ENCODE results near the gene BDNF.

The BDNF gene

GRCh38 chr11:27720277-27720830, 20.1 kb upstream of the BDNF start:
- Histone ChIP-seq H3K79me2 (ENCODE audit: control insufficient read depth, insufficient read depth, low read length, unreplicated experiment) (no peaks in the 10 kb centered on the region), H3K4me1 (ENCODE audit: control insufficient read depth, insufficient read depth, low read length, unreplicated experiment) (peaks cover 9% of the 10 kb centered on the region), H3K36me3 (ENCODE audit: insufficient read depth, low read length) (no peaks in the 10 kb centered on the region), H3K27ac (ENCODE audit: low read depth, low read length) (no peak overlapping the region), H2AFZ (ENCODE audit: low read length, unreplicated experiment) (no peak overlapping the region), H3K4me3 (ENCODE audit: low read depth, low read length) (peak overlapping the region; percentile 43; the same call in 1 of the 2 replicates), H3K27me3 (ENCODE audit: insufficient read depth, low read length) (peaks cover 50% of the 10 kb centered on the region)

GRCh38 chr11:27719546-27719925, 19.3 kb upstream of the BDNF start:
- no peaks in the 10 kb centered on the region for H3K36me3 ChIP-seq (ENCODE audit: insufficient read depth, low read length)
- peak overlapping the region; percentile 85 for H3K4me3 ChIP-seq (ENCODE audit: low read depth, low read length)
- peaks cover 42% of the 10 kb centered on the region for H3K27me3 ChIP-seq (ENCODE audit: insufficient read depth, low read length)
- peaks cover 9% of the 10 kb centered on the region for H3K4me1 ChIP-seq (ENCODE audit: control insufficient read depth, insufficient read depth, low read length, unreplicated experiment)
- no peaks in the 10 kb centered on the region for H3K79me2 ChIP-seq (ENCODE audit: control insufficient read depth, insufficient read depth, low read length, unreplicated experiment)
- no peak overlapping the region for H3K27ac ChIP-seq (ENCODE audit: low read depth, low read length)
- peak overlapping the region; percentile 98 for H2AFZ ChIP-seq (ENCODE audit: low read length, unreplicated experiment)

- Histone ChIP-seq H3K27me3 (ENCODE audit: insufficient read depth, low read length) (peaks cover 37% of the 10 kb centered on the region), H2AFZ (ENCODE audit: low read length, unreplicated experiment) (peak overlapping the region; percentile 98), H3K79me2 (ENCODE audit: control insufficient read depth, insufficient read depth, low read length, unreplicated experiment) (no peaks in the 10 kb centered on the region), H3K4me3 (ENCODE audit: low read depth, low read length) (peak overlapping the region; percentile 85), H3K36me3 (ENCODE audit: insufficient read depth, low read length) (no peaks in the 10 kb centered on the region), H3K4me1 (ENCODE audit: control insufficient read depth, insufficient read depth, low read length, unreplicated experiment) (peaks cover 9% of the 10 kb centered on the region), H3K27ac (ENCODE audit: low read depth, low read length) (peak overlapping the region; percentile 66)
Observed at GRCh38 chr11:27718863-27719545, 18.7 kb upstream of the BDNF start.

GRCh38 chr11:27718346-27718862, 18.1 kb upstream of the BDNF start:
- Histone ChIP-seq H3K27ac (ENCODE audit: low read depth, low read length) (peak overlapping the region; percentile 66), H3K27me3 (ENCODE audit: insufficient read depth, low read length) (peaks cover 31% of the 10 kb centered on the region), H3K36me3 (ENCODE audit: insufficient read depth, low read length) (no peaks in the 10 kb centered on the region), H3K79me2 (ENCODE audit: control insufficient read depth, insufficient read depth, low read length, unreplicated experiment) (no peaks in the 10 kb centered on the region), H2AFZ (ENCODE audit: low read length, unreplicated experiment) (peak overlapping the region; percentile 98), H3K4me1 (ENCODE audit: control insufficient read depth, insufficient read depth, low read length, unreplicated experiment) (peaks cover 9% of the 10 kb centered on the region), H3K4me3 (ENCODE audit: low read depth, low read length) (peak overlapping the region; percentile 85)

- Histone ChIP-seq H3K79me2 (ENCODE audit: control insufficient read depth, insufficient read depth, low read length, unreplicated experiment) (no peaks in the 10 kb centered on the region), H3K4me3 (ENCODE audit: low read depth, low read length) (peak overlapping the region; percentile 85), H2AFZ (ENCODE audit: low read length, unreplicated experiment) (peak overlapping the region; percentile 93), H3K4me1 (ENCODE audit: control insufficient read depth, insufficient read depth, low read length, unreplicated experiment) (peaks cover 9% of the 10 kb centered on the region), H3K27me3 (ENCODE audit: insufficient read depth, low read length) (peaks cover 25% of the 10 kb centered on the region), H3K27ac (ENCODE audit: low read depth, low read length) (peak overlapping the region; percentile 52; the same call in 1 of the 2 replicates), H3K36me3 (ENCODE audit: insufficient read depth, low read length) (no peaks in the 10 kb centered on the region)
Observed at GRCh38 chr11:27717801-27718229, 17.6 kb upstream of the BDNF start.

GRCh38 chr11:27717377-27717776, 17.1 kb upstream of the BDNF start:
- peak overlapping the region; percentile 85 for H3K4me3 ChIP-seq (ENCODE audit: low read depth, low read length)
- peaks cover 9% of the 10 kb centered on the region for H3K4me1 ChIP-seq (ENCODE audit: control insufficient read depth, insufficient read depth, low read length, unreplicated experiment)
- peak overlapping the region; percentile 52; the same call in 1 of the 2 replicates for H3K27ac ChIP-seq (ENCODE audit: low read depth, low read length)
- H2AFZ ChIP-seq (ENCODE audit: low read length, unreplicated experiment), result no peak overlapping the region
- H3K36me3 ChIP-seq (ENCODE audit: insufficient read depth, low read length), result no peaks in the 10 kb centered on the region
- H3K27me3 ChIP-seq (ENCODE audit: insufficient read depth, low read length), result peaks cover 25% of the 10 kb centered on the region
- H3K79me2 ChIP-seq (ENCODE audit: control insufficient read depth, insufficient read depth, low read length, unreplicated experiment), result no peaks in the 10 kb centered on the region

GRCh38 chr11:27716835-27717234, 16.6 kb upstream of the BDNF start:
- Histone ChIP-seq H3K36me3 (ENCODE audit: insufficient read depth, low read length) (no peaks in the 10 kb centered on the region), H3K79me2 (ENCODE audit: control insufficient read depth, insufficient read depth, low read length, unreplicated experiment) (no peaks in the 10 kb centered on the region), H3K27me3 (ENCODE audit: insufficient read depth, low read length) (peaks cover 22% of the 10 kb centered on the region), H2AFZ (ENCODE audit: low read length, unreplicated experiment) (no peak overlapping the region), H3K27ac (ENCODE audit: low read depth, low read length) (no peak overlapping the region), H3K4me1 (ENCODE audit: control insufficient read depth, insufficient read depth, low read length, unreplicated experiment) (peaks cover 9% of the 10 kb centered on the region), H3K4me3 (ENCODE audit: low read depth, low read length) (no peak overlapping the region)

- Histone ChIP-seq H3K4me1 (ENCODE audit: control insufficient read depth, insufficient read depth, low read length, unreplicated experiment) (peaks cover 4% of the 10 kb centered on the region), H3K4me3 (ENCODE audit: low read depth, low read length) (no peak overlapping the region), H2AFZ (ENCODE audit: low read length, unreplicated experiment) (no peak overlapping the region), H3K79me2 (ENCODE audit: control insufficient read depth, insufficient read depth, low read length, unreplicated experiment) (no peaks in the 10 kb centered on the region), H3K36me3 (ENCODE audit: insufficient read depth, low read length) (no peaks in the 10 kb centered on the region), H3K27ac (ENCODE audit: low read depth, low read length) (no peak overlapping the region), H3K27me3 (ENCODE audit: insufficient read depth, low read length) (peaks cover 15% of the 10 kb centered on the region)
Observed at GRCh38 chr11:27716216-27716615, 16.0 kb upstream of the BDNF start.

GRCh38 chr11:27711725-27712124, 11.5 kb upstream of the BDNF start:
- Histone ChIP-seq H3K4me1 (ENCODE audit: control insufficient read depth, insufficient read depth, low read length, unreplicated experiment) (no peaks in the 10 kb centered on the region), H3K27me3 (ENCODE audit: insufficient read depth, low read length) (peaks cover 7% of the 10 kb centered on the region; the same call in 1 of the 2 replicates), H3K79me2 (ENCODE audit: control insufficient read depth, insufficient read depth, low read length, unreplicated experiment) (no peaks in the 10 kb centered on the region), H2AFZ (ENCODE audit: low read length, unreplicated experiment) (no peak overlapping the region), H3K4me3 (ENCODE audit: low read depth, low read length) (no peak overlapping the region), H3K27ac (ENCODE audit: low read depth, low read length) (no peak overlapping the region), H3K36me3 (ENCODE audit: insufficient read depth, low read length) (no peaks in the 10 kb centered on the region)

GRCh38 chr11:27710536-27710935, 10.3 kb upstream of the BDNF start:
- H3K36me3 ChIP-seq (ENCODE audit: insufficient read depth, low read length), result no peaks in the 10 kb centered on the region
- H3K4me3 ChIP-seq (ENCODE audit: low read depth, low read length), result no peak overlapping the region
- H3K4me1 ChIP-seq (ENCODE audit: control insufficient read depth, insufficient read depth, low read length, unreplicated experiment), result no peaks in the 10 kb centered on the region
- no peak overlapping the region for H3K27ac ChIP-seq (ENCODE audit: low read depth, low read length)
- H3K27me3 ChIP-seq (ENCODE audit: insufficient read depth, low read length), result peaks cover 7% of the 10 kb centered on the region; the same call in 1 of the 2 replicates
- no peak overlapping the region for H2AFZ ChIP-seq (ENCODE audit: low read length, unreplicated experiment)
- no peaks in the 10 kb centered on the region for H3K79me2 ChIP-seq (ENCODE audit: control insufficient read depth, insufficient read depth, low read length, unreplicated experiment)

GRCh38 chr11:27707676-27708075, 7.4 kb upstream of the BDNF start:
- H3K27ac ChIP-seq (ENCODE audit: low read depth, low read length), result no peak overlapping the region
- peaks cover 7% of the 10 kb centered on the region; the same call in 1 of the 2 replicates for H3K27me3 ChIP-seq (ENCODE audit: insufficient read depth, low read length)
- peaks cover 5% of the 10 kb centered on the region for H3K4me1 ChIP-seq (ENCODE audit: control insufficient read depth, insufficient read depth, low read length, unreplicated experiment)
- H3K36me3 ChIP-seq (ENCODE audit: insufficient read depth, low read length), result no peaks in the 10 kb centered on the region
- no peaks in the 10 kb centered on the region for H3K79me2 ChIP-seq (ENCODE audit: control insufficient read depth, insufficient read depth, low read length, unreplicated experiment)
- no peak overlapping the region for H2AFZ ChIP-seq (ENCODE audit: low read length, unreplicated experiment)
- no peak overlapping the region for H3K4me3 ChIP-seq (ENCODE audit: low read depth, low read length)
